Breast epithelium (tissue), 3 donors: ENCODE measurements around the gene BCL7A.

Source experiments
- POLR2A ChIP-seq: fragments of 450-650 bp; IDR thresholded peaks from one replicate; pipeline ENCODE4 v1.6.1; 2016; ENCODE audit warnings: antibody characterized with exemption, mild to moderate bottlenecking, moderate library complexity
- POLR2AphosphoS5 ChIP-seq, 3 donors: sonication (generic); formaldehyde crosslinking; IDR thresholded peaks; one replicate each; pipeline ENCODE4 v1.6.1; 2017; ENCODE audit warnings: antibody characterized with exemption in 3 of 3
- TF ChIP-seq, protein P1 (sequence below), 3 donors: fragments of 450-650 bp; IDR thresholded peaks; one replicate each; pipeline ENCODE4 v1.5.1; 2016 to 2017; ENCODE audit warnings: antibody characterized with exemption in 3 of 3, mild to moderate bottlenecking in 3 of 3, moderate library complexity in 3 of 3

DNA sequence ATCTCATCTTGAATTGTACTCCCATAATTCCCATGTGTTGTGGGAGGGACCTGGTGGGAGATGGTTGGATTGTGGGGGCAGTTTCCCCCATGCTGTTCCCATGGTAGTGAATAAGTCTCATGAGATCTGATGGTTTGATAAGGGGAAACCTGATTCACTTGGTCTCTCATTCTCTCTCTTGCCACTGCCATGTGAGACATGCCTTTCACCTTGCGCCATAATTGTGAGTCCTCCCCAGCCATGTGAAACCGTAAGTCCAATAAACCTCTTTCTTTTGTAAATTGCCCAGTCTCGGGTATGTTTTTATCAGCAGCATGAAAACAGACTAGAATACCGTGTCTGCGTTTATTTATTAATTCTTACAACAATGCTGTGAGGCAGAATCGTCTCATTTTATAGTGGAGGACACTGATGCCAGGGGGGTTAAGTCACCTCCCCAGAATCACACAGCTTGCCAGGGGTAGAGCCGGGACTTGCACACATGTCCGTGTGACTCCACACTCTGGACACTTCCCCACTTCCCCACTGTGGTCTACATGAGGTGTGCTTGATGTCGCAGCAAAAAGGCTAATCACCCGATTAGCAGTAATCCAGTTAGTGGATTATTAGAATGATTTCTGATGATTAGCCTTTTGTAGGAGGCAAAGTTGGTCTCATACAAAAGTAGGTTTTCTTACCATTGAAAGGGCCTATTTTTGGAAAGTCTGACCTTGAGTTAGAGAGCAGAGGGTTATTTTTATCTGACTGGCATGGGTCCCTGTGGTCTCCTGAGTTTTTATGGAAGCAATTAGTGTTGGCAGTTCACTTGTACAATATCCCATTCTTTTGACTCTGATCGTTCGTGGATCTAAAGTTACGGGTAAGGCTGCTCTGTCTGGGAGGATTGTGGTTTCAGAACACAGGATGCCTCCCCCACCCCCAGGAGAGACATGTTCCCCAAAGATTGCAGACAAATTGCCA is 47.4 kb upstream of the BCL7A start:
- TF ChIP-seq, protein P1, sequence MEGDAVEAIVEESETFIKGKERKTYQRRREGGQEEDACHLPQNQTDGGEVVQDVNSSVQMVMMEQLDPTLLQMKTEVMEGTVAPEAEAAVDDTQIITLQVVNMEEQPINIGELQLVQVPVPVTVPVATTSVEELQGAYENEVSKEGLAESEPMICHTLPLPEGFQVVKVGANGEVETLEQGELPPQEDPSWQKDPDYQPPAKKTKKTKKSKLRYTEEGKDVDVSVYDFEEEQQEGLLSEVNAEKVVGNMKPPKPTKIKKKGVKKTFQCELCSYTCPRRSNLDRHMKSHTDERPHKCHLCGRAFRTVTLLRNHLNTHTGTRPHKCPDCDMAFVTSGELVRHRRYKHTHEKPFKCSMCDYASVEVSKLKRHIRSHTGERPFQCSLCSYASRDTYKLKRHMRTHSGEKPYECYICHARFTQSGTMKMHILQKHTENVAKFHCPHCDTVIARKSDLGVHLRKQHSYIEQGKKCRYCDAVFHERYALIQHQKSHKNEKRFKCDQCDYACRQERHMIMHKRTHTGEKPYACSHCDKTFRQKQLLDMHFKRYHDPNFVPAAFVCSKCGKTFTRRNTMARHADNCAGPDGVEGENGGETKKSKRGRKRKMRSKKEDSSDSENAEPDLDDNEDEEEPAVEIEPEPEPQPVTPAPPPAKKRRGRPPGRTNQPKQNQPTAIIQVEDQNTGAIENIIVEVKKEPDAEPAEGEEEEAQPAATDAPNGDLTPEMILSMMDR (IDR thresholded peaks at IDR 0.05): no peak
- no peak for TF ChIP-seq POLR2A
- no peak for TF ChIP-seq POLR2AphosphoS5 (IDR thresholded peaks at IDR 0.05)
